Stimulated activated CD8-positive, alpha-beta memory T cell treated with anti-CD3 and anti-CD28 coated beads, Interleukin-4, amount 100 ng/mL, for 24 hours (primary cell): ENCODE measurements around the gene ZC2HC1C.
"Not testable (repeated sequence)": the region's sequence is repeated elsewhere in the genome, so short reads cannot be mapped to it uniquely, and the experiment has no call there.

Source experiments
- DNase-seq: peaks from one replicate; pipeline ENCODE4 v3.0.0-alpha.2; 2020; ENCODE audit warnings: low read depth

The ZC2HC1C gene

GRCh38 chr14:75054421-75054820, 15.0 kb upstream of the ZC2HC1C start:
- DNase-seq = no peak

DNA sequence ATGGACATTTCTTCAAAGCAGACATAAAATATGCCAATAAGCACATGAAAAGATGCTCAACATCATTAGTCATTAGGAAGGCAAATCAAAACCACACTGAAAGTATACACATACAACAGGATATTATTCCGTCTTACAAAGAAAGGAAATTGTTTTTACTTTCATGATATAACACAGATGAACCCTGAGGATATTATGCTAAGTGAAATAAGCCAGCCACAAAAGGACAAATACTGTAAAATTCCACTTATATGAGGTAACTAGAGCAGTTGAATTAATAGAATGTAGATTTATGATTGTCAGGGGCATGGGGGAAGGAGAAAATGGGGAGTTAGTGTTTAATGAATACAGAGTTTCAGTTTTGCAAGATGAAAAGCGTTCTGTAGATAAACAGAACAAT, 9.8 kb upstream of the ZC2HC1C start:
- DNase-seq = no peak

DNA sequence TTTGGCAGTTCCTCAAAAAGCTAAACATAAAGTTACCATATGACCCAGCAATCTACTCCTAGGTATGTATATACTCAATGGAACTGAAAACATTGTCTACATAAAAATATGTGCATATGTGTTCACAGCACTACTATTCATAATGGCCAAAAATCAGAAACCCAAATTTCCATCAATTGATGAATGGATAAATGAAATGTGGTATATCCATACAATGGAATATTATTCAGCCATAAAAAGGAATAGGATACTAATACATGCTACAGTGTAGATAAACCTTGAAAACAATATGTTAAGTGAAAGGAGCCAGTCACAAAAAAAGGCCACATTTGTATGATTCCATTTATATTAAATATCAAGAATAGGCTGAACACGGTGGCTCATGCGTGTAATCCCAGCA, 9.0 kb upstream of the ZC2HC1C start:
- no peak for DNase-seq

- DNase-seq = no peak
Observed at GRCh38 chr14:75063013-75063412, 6.4 kb upstream of the ZC2HC1C start.

GRCh38 chr14:75063491-75064204, 5.8 kb upstream of the ZC2HC1C start, which contains the start of gene ACYP1:
Gene ACYP1, minus strand, starts transcription at chr14:75064024. Its CDS starts 471 bp downstream, at chr14:75063553.
- DNase-seq = peak; percentile 86

DNA sequence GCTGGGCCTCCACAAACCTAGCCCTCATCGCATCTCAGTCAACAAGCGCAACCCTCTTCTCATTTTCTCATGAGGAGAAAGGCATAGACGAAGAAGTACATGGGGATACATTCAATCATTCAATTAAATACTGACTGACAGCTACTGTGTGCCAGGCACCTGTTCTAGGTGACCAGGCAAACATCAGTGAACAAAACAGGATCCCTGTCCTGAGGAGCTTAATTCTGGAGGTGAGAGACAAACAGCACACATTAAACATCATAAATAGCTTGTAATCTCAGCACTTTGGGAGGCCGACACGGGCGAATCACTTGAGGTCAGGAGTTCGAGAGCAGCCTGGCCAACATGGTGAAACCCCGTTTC, 5.3 kb upstream of the ZC2HC1C start:
- no peak for DNase-seq

- DNase-seq = no peak
Observed at GRCh38 chr14:75066691-75067090, 2.8 kb upstream of the ZC2HC1C start.

DNA sequence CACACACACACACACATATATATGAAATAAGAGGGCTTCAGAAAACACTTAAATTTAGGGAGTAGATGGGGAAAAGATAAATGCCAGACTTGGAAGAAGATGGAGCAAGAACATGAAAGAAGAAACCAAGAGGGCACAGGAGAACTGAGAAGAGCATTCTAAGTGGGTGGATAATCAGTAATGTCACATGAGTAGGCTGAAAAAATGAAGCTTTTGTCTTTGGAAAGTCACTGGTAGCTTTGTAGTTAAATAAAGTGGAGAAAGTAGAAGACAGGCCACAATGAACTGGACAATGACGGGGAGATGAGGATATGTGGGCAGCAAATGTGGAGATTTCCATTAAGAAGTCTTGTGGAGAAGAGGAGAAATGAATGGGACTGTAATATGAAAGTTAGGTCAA, 2.2 kb upstream of the ZC2HC1C start:
- DNase-seq = no peak

- DNase-seq = not testable (repeated sequence)
Observed at GRCh38 chr14:75067765-75068164, 1.7 kb upstream of the ZC2HC1C start.

GRCh38 chr14:75068294-75069120, 934 bp upstream of the ZC2HC1C start:
- no peak for DNase-seq

DNA sequence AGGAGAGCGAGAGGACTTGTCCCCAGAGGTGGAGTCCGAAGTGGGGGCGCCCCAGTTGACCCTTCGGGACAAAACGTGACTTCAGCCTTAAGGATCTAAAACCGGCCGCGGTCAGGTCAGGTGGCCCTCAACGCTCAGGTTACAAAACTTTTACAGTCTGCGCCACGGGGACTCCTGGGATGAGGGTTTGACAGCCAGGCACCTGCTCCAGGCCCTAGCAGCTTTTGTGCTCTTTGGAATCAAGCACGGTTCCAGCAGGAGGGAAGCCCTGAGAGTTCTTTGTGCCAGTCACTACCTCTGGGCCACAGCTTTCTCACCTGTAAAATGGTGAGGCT, 337 bp downstream of the ZC2HC1C start:
- no peak for DNase-seq

- DNase-seq = no peak
Observed at GRCh38 chr14:75070383-75070782, 942 bp downstream of the ZC2HC1C start.

- DNase-seq = no peak
Observed at GRCh38 chr14:75077794-75078193, 8.4 kb downstream of the ZC2HC1C start.

GRCh38 chr14:75079521-75079920, 10.1 kb downstream of the ZC2HC1C start:
- no peak for DNase-seq

DNA sequence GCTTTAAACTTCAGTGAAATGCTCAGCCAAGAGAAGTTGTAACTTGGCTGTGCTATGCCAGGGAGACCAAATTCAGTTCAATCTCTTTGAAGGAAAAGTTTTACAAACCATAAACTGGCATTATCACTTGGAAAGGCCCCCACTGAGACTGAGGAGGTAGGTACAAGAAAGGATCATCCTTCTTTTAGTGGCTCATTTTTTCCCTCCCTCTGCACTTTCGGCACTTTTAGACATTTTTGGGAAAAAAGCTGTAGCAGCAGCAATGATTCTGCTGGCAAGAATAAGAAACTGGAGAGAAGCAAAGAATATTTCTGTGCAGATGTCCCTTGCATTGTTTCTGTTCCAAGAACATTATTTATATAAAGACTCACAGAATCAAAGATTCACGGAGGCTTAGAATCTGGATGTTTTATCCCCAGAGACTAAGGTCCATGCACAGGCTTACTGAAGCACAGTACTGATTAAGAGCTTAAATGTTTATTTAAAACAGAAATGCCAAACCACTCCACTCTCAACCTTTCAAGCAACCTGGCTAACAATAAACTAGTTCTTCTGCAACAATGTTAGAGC, 12.3 kb downstream of the ZC2HC1C start:
- no peak for DNase-seq

DNA sequence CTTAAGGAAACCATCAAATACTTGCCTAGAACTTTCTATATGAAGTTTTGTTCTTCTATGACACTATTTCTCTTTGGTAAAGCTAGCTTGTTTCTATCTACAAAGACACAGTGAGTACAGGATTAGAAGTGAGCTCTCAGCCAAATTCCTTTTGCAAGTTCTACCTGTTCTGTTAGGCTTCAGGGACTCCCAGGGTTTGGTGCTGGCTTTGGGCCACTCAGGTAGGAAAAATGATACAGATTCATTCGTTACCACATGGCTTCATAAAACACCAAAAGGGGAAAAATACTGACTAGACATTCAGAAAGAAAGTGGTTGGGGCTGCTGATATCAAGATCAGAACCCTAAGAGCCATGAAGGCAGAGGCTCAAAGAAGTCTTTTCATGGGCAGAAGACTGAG, 13.8 kb downstream of the ZC2HC1C start:
- no peak for DNase-seq

DNA sequence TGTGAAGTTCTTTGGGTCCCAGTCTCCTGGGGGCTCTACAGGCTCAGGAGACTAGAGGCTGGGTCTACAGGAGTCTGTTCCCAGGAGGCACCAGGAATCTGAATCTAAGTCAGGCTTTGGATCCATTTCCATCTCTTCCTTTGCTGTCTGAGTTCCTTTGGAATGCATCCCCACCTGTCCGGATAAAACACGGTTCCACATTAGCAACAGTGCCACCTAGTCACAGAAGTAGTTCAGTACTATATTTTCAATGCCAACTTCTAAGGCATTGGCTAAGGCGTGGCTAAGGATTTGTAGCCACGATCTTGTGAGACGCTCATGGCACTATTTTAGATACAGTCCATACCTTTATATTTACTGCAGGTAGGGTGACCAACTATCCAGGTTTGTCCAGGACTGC, 15.1 kb downstream of the ZC2HC1C start:
- no peak for DNase-seq

- DNase-seq = no peak
Observed at GRCh38 chr14:75088153-75088552, 18.7 kb downstream of the ZC2HC1C start.

GRCh38 chr14:75088566-75089373, 19.3 kb downstream of the ZC2HC1C start:
- DNase-seq = peak; percentile 4

DNA sequence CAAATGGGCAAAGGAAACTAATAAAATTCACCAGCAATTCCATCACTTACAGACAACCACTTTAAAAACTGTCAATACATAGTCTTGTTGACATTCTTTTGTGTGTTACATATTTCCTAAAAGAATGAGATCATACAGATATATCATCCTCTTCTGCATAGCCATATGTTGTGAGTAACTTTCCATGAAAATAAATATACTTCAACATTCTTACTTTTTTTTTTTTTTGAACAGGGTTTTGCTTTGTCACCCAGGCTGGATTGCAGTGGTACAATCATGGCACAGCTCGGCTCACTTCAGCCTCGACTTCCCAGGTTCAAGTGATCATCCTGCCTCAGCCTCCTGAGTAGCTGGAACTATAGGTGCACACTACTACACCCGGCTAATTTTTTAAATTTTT, 20.9 kb downstream of the ZC2HC1C start:
- no peak for DNase-seq

DNA sequence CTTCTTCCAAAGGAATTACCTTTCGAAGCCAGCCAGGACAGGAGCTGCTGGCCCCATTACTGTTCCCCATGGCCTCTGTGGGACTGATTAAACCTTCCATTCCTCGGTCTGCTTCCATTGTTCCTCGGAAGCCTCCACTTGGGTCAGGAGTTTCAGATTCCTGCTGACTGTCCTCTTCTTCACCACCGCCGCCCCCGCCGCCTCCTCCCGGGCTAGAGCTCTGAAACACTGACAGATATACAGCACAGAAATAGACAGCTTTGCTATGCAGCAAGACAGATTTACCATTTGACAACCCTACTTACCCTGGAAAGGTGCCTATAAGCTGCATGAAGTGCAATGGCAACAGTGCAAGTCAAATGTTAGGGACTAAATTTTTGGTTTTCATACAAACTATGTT, 21.8 kb downstream of the ZC2HC1C start:
- DNase-seq = no peak

- no peak for DNase-seq
Observed at GRCh38 chr14:75092698-75093097, 23.3 kb downstream of the ZC2HC1C start.
